ENCODE data around the gene KCNJ12. TPM values are rescaled to one million over a fixed set of nuclear protein-coding genes. Genes with fewer than 3 reads are reported as not detected.

KCNJ12 gene
- total RNA-seq, 2 donors from 2014 or later: not detected

DNA sequence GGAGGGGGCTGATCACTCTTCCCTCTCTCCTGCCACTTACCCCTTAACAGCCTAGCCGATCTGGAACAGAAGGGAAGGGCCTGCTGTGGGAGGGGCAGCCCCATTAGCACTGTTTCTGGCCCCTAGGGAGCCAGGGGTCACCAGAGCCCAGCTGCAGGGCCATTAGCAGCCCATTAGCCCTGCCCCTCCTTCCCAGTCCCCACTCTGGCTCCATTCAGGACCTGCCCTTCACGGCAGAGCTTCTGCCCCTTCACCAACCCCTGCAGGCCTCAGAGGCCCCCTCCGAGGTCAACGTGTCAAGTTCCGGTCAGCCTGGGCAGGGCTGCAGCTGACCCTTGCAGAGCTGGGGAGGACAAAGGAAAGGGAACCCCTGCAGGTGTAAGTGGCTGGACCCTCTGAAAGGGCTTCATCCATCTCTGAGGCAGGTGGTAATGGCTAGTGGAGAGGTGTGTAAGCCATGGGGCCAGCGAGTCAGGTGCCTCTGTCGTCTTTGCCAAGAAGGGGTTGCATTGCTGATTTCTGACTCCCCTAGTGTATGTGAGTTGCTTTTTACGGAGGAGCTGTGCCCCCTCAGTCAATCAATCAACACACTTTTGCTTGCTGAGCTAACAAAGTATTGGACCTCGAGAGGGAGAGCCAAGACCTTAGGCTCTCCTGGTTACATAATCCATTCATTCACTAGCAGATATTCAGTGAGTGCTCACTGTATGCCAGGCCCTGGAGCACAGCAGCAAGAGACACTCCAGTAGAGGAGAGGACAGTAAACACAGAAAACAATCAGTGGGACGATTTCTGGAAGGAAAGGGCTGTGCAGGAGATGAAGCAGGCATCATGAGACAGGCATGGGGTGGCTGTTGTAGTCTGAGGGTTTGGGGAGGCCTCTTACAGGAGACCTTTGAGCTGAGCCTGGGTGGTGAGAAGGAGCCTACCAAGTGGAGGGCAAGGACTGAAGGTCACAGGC is 18.2 kb upstream of the KCNJ12 start:
- H3K9me3 Mint-ChIP-seq: no peaks in the 10 kb centered on the region
- DNase-seq (ENCODE audit: low spot score in 2 of 2) (no peak), ATAC-seq (no peak)
- no peaks in the 10 kb centered on the region for H3K36me3 Mint-ChIP-seq
- no peak overlapping the region for H3K27ac Mint-ChIP-seq

DNA sequence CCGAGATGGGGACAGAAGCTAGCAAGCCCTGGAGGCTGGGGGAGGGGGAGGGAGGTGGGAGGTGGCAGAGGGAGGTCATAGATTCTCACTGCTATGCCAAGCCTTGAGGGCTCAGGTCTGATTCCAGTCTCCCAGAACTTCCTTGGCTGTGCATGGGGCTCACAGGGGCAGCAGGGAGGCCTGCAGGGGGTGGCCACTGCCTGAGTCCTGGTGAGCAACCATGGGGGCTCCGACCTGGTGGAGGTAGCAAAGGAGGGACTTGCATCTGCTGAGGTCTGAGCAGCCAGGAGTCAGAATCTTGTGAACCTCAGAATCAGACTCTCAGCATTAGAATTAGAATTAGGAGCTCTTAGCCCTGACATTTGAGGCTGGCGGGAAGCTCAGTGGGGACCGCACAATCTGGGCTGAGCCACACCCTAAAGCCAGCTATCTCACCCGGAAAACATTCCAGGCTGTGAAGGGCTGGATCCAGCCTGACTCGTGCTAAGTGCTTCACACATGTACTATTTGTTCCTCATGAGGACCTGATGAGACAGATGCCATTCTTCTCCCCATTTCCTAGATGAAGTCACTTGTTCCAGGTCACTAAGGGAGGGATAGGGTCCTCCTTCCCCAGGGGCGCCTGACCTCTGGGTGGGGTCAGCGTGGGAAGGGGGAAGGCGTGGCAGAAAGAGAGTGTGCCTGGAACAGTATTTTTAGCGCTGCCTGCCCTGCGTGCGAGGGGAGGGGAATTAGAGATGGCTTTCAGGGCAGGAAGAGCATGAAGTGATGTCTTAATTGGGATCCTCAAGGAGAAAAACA is 17.3 kb upstream of the KCNJ12 start:
- Mint-ChIP-seq H3K9me3 (no peaks in the 10 kb centered on the region), H3K27ac (no peak overlapping the region), H3K36me3 (no peaks in the 10 kb centered on the region)
- ATAC-seq (no peak), DNase-seq (ENCODE audit: low spot score in 2 of 2) (no peak)

DNA sequence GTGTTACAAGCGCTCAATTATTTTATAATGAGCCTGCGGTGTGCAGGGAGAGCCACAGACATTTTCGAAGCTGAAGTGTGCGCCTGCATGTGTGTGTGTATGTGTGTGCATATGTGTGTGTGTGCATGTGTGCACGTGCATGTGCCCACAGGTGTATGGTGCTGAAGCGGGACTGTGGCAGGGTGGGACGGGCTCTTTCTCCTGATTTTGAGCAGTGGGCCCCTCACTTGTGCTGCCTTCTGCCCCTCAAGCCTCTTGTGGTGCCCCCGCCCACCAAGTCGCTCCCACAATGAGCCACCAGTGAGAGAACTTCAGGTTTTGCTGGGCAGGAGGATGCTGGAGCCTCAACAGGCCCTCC is 16.7 kb upstream of the KCNJ12 start:
- DNase-seq (ENCODE audit: low spot score in 2 of 2) (no peak), ATAC-seq (no peak)
- H3K27ac Mint-ChIP-seq: no peak overlapping the region
- H3K36me3 Mint-ChIP-seq: no peaks in the 10 kb centered on the region
- no peaks in the 10 kb centered on the region for H3K9me3 Mint-ChIP-seq

DNA sequence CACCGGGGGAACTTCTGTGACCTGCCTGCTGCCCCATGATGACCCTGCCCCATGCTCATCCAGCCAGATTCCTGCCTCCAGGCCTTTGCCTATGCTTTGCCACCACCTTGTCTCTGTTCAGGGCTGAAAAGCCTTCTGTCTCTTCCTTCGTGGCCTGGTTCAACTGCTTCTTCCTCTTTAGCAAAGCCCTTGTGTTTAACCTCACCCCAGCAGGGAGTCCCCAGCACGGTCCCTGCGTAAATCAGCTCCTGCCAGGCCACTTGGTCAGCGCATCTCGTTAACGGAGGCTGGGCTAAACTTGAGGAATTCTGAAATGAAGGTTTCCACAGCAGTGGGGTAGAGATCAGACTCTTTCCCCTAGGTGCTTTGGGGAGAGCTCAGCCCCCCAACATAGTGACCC is 16.1 kb upstream of the KCNJ12 start:
- Mint-ChIP-seq H3K9me3 (no peaks in the 10 kb centered on the region), H3K27ac (peak overlapping the region in 1 of 2 donors; percentile 4), H3K36me3 (no peaks in the 10 kb centered on the region)
- DNase-seq (ENCODE audit: low spot score in 2 of 2) (no peak), ATAC-seq (no peak)

DNA sequence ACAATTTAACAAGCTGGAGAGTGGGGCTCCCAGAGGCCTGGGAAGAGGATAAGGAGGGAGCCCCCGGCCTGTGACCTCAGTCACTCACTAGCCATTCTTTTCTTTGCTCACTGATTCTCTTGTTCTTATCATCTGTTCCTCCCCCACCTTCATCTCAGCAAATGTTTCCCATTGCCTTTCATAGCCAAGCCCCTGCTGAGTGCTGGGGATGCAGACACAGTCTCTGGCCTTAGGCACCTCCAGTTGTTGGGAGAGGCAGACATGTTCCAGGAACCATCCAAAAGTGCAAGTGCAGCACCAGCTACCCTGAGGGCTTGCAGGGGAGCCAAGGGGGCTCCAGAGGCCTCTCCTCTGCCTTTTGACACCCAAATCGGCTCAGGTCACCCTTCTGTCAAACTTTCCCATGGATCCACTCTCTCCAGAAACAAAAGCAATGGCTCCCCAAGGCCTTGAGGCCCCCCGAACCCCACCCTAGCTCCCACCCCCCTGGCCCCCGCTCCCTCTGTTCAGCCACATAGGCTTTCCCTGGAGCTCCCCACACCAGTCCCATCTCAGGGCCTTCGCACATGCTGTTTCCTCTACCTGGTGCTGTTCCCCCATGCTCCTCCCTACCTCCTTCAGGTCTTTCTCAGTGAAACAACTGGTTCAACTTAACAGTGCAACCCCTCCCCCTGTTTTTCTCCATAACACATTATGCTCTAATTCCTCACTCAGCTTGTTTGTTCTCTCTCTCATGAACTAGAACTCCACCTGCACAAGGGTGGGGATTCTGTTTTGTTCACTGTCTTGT is 14.9 kb upstream of the KCNJ12 start:
- Mint-ChIP-seq H3K9me3 (no peaks in the 10 kb centered on the region), H3K36me3 (no peaks in the 10 kb centered on the region), H3K27ac (no peak overlapping the region)
- no peak for DNase-seq (ENCODE audit: low spot score in 2 of 2)
- ATAC-seq: no peak

DNA sequence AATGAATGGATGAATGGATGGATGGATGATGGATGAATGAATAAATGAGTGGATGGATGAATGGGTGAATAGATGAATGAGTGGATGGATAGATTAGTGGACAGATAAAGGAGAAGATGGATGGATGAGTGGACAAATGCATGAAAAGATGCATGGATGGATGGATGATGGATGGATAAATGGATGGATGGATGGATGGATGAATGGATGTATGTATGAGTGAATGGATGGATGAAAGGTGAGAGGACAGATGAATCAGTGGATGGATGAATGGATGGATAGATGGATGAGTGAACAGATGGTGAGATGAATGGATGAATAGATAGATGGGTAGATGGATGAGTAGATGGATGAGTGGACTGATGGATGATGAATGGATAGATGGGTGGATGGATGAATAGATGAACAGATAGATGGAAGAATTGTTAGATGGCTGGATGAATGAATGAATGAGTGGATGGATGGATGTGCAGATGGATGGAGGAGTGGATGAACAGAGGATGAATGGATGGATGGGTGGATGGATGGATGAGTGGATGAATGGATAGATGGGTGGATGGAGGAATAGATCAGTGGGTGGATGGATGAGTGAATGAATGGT is 13.7 kb upstream of the KCNJ12 start:
- H3K27ac Mint-ChIP-seq: no peak overlapping the region
- no peak for ATAC-seq
- no peak for DNase-seq (ENCODE audit: low spot score in 2 of 2)
- no peaks in the 10 kb centered on the region for H3K9me3 Mint-ChIP-seq
- H3K36me3 Mint-ChIP-seq: no peaks in the 10 kb centered on the region

DNA sequence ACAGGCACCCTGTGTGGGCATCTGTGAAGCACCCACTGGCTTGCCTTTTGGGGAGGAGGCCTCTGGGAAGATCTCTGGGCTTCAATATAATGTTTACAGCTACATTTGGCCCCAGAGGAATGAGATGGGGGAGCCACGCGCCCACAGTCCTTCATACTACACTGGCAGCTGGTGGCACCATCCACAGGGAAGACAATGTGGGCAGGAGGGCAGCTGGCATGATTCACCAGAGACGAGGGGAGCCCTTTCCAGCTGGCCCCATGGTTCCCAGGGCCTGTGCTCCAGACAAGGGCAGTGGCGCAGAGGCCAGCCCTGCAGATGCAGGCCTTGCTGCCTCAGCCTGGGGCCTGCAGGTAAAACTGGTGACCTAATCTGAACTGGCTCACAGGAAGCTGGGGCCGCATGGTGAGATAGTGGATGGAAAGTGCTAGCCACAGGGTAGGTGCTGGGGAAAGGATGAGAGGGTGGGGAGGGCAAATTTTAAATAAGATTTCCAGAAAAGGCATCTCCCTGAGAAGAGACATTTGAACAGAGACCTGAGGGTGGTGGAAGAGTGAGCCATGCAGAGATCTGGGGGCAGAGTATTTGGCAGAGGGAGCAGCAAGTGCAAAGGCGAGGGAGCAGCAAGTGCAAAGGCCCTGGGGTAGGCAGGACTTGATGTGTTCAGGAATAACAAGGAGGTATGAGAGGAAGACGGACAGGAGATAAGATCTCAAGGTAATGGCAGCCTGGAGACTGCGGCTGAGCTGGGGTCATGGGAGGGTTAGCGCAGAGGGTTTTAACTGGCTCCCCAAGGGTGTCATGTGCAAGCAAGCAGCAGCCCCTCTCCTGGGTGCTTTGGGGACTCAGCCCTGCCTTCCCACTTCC is 12.1 kb upstream of the KCNJ12 start:
- DNase-seq (ENCODE audit: low spot score in 2 of 2) (no peak), ATAC-seq (no peak)
- Mint-ChIP-seq H3K36me3 (no peaks in the 10 kb centered on the region), H3K9me3 (no peaks in the 10 kb centered on the region), H3K27ac (no peak overlapping the region)

DNA sequence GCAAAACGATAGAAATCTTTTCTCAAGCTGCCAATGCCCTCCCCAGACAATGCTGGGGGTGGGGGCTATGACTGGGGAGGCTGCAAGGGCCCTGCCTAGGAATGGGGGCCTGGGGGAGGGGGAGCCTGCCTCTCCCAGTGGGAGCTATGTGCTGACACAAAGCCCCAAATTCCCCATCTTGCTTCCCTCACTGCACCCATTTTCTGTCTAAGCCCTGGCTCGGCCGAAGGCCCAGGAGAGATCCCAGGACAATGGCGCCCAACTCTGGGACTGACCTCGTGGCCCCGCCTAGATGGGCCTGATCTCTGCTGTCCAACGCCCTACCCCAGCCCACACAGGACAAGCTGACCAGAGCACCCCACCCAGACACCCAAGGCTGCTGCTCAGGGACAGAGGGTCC is 11.1 kb upstream of the KCNJ12 start:
- ATAC-seq: no peak
- DNase-seq (ENCODE audit: low spot score in 2 of 2): no peak
- no peaks in the 10 kb centered on the region for H3K36me3 Mint-ChIP-seq
- no peak overlapping the region for H3K27ac Mint-ChIP-seq
- no peaks in the 10 kb centered on the region for H3K9me3 Mint-ChIP-seq

DNA sequence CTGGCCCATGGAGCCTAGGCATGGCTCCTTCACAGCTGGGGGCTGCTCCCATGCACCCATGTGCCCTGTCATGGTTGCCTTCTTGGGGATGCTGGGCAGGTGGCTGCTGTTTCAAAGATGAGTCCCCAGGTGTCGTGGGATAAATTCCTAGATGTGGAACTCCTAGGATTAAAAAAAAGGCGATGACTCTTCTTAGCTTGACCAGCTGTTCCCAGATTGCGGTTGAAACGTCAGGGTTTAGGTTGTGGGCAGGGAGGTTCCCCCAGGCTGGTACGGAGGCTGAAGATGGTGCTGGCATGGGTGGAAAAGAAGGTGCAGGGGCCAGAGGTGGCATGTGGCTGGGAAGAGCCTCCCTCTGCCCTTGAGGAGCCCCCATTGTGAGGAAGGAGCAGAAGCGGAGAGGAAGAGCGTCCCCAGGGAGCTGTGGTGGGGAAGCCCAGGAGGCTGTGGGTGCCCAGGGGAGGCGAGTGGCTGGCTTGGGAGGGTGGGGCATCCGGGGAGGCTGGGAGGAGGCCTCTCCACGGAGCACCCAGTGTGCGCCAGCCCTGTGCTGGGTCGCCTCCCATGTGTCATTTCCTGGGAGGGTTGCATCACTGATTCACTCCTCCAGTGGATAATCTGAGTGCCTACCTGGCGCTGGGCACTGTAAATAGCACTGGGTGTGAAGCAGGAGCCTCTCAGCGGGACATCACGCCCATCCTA is 7.5 kb upstream of the KCNJ12 start:
- peak overlapping the region in 1 of 2 donors; percentile 60 for H3K27ac Mint-ChIP-seq
- ATAC-seq (peak in 1 of 2 donors; percentile 22), DNase-seq (ENCODE audit: low spot score in 2 of 2) (no peak)
- H3K9me3 Mint-ChIP-seq: no peaks in the 10 kb centered on the region
- H3K36me3 Mint-ChIP-seq: no peaks in the 10 kb centered on the region

DNA sequence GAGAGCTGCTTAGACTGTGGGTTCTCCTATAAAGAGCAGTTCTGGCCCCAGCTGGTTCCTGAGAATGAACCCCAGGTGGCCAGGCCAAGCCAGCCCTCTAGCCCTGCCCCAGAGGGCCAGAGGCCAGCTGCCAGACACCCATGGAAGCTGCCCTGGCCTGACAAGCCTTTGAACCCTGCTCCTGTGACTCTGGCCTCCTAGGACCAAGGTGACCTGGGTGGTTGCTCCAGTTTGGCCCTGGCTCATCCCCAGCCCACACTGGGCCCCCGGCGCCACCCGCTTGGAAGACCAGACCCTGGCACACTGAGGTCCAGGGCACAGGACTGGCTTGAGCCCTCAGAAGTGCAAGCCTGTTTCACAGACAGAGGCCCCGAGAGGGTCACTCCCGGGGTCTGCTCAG is 6.8 kb upstream of the KCNJ12 start:
- Mint-ChIP-seq H3K9me3 (no peaks in the 10 kb centered on the region), H3K27ac (no peak overlapping the region), H3K36me3 (no peaks in the 10 kb centered on the region)
- DNase-seq (ENCODE audit: low spot score in 2 of 2) (no peak), ATAC-seq (no peak)

DNA sequence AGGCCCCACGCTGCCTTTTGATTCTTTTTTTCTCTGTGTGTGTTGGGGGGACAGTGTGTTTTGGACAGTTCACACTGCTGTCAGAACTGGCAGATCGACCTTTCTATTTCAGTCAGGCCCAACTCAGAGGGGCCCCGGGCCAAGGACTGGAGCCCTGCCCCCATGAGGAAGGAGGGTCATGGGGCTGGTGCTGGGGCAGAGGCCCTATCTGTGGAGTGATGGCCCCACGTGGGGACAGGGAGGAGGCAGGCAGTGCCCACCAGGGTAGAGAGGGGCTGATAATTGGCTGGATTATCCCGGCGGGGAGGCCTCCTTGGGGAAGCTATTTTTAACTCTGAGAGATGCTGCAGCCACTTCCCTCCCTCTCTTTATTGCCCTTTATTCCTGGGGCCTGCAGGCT is 5.7 kb upstream of the KCNJ12 start:
- no peak overlapping the region for H3K27ac Mint-ChIP-seq
- DNase-seq (ENCODE audit: low spot score in 2 of 2) (no peak), ATAC-seq (no peak)
- no peaks in the 10 kb centered on the region for H3K9me3 Mint-ChIP-seq
- H3K36me3 Mint-ChIP-seq: no peaks in the 10 kb centered on the region

DNA sequence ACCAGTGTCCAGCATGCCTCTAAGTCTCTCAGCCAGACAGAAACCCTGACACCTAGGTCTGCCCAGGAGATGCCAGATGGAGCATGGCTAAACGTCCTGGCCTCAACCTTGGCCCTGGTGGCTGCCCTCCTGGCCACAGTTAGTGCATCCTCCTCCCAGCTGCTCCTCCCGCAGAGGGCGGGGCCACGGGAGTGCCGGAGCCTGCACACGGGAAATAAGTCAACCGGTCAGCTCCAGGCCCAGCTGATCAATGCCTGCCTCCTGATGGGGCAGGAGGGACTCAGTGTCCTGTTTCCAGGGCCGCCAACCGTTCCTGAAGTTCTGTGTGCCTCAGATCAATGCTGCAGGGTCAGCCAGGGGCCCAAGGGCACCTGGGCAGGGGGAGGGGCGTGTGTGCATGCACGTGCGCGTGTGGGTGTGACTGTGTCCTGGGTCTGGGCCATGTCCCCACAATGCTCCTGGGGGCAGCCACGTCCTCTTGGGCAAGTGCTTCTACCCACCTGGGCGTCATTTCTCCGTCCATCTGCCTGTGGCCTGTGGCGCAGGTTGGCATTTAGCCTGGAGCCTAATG is 4.6 kb upstream of the KCNJ12 start:
- Mint-ChIP-seq H3K9me3 (no peaks in the 10 kb centered on the region), H3K27ac (no peak overlapping the region), H3K36me3 (no peaks in the 10 kb centered on the region)
- DNase-seq (ENCODE audit: low spot score in 2 of 2) (no peak), ATAC-seq (no peak)

DNA sequence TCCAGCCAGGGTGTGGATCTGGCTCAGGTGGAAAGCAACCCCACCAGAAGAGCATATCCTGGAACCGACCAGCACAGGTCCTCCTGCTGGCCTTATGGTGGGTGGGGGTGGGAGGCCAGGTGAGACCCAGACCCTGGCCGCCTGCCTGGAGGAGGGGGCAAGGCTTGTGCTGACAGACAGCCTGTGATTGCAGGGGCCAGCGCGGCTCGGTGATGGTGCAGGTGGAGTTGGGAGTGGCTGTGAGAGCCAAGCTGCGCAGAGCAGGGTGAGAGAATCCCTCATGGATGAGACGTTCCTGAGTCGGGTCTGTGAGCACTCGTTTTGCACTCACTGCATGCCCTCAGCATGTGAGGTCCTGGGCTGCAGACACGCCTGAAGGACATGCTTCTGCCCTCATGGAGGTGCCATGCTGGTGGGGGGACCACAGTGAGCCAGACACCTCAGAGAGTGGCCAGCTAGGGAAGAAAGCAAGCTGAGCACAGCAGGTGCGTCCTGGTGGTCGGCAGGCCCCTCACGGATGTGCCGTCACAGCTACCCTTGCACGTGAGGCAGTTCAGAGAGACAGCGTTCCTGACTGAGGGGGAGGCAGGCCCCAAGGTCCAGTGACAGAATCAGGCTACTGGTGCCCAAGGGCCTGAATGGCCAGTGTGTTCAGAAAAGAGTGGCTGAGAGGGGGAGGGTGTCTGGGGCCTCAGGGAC is 3.8 kb upstream of the KCNJ12 start:
- H3K27ac Mint-ChIP-seq: peak overlapping the region in 1 of 2 donors; percentile 39
- DNase-seq (ENCODE audit: low spot score in 2 of 2) (no peak), ATAC-seq (no peak)
- no peaks in the 10 kb centered on the region for H3K36me3 Mint-ChIP-seq
- H3K9me3 Mint-ChIP-seq: no peaks in the 10 kb centered on the region

DNA sequence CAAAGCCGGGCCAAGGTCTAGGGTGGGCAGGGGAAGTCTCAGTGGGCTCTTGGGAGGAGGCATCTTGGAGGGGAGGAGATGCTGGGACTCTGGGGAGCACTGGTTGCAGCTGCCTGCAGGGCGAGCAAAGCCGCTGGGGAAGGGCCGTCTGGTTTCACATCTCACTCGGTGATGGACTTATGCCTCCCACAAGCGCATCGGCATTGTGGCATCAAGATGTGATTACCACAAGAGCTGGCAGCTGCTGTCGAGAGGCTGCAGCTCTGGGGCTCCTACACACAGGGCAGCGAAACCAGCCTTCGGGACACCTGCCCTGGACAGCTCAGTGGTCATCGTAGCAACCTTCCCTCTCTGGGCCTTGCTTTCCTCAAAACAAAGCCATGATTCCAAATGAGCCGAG is 3.1 kb upstream of the KCNJ12 start:
- no peaks in the 10 kb centered on the region for H3K9me3 Mint-ChIP-seq
- ATAC-seq (no peak), DNase-seq (ENCODE audit: low spot score in 2 of 2) (no peak)
- no peak overlapping the region for H3K27ac Mint-ChIP-seq
- H3K36me3 Mint-ChIP-seq: no peaks in the 10 kb centered on the region

All from activated naive CD4-positive, alpha-beta T cell treated with anti-CD3 and anti-CD28 coated beads, Interleukin-2, amount 50 U/mL, for 72 hours (primary cell).